HG03159 (cell line): Measurements from ENCODE around the gene MASP1.
"Not testable (repeated sequence)": the region's sequence is repeated elsewhere in the genome, so short reads cannot be mapped to it uniquely, and the experiment has no call there.

Experiments
- ATAC-seq: cut with Tn5 transposase; IDR thresholded peaks from one replicate; pipeline ENCODE4 v1.9.1; 2021; ENCODE audit warnings: mild to moderate bottlenecking, moderate library complexity; ENCODE audit not compliant: unreplicated experiment

Gene MASP1

DNA sequence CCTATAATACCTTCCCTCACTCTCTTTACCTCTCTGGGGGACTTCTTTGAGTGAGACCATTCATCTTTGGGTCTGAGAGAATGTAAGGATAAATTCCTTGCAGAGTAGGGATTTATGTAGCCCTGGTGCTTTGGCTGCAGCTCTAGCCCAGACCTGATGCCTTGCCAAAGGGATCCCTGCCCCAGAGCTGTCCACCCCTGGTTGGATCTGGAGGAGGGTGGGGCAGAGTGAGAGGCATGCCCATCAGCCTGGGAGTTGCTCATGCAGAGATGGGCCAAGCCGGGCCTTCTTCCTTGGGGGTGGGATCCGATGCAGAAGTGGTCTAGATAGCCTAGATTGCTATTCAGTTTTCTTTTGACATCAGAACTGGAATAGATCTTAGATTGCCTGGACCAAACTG lies 62.8 kb downstream of the MASP1 start:
- ATAC-seq, result no peak

GRCh38 chr3:187227658-187228258 lies 63.8 kb downstream of the MASP1 start:
- no peak for ATAC-seq

DNA sequence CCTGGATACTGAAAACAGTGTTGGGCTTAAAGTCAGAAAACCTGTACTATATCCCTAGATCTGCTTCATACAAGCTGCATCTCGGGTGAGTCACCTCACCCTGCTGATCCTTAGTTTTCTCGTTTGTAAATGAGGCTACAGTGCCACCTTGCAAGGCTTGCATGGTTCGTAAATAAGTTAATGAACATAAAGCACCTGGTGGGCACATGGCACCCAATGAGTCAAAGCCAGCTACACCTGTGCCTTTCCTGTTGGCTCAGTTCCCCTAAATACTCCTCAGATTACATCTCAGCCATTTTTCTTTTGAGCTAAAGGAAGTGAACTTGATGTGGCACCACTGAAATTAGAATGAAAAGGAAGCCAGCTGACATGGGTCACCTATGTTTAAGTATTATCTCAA lies 67.7 kb downstream of the MASP1 start:
- no peak for ATAC-seq

GRCh38 chr3:187222801-187223200 lies 68.7 kb downstream of the MASP1 start:
- no peak for ATAC-seq

DNA sequence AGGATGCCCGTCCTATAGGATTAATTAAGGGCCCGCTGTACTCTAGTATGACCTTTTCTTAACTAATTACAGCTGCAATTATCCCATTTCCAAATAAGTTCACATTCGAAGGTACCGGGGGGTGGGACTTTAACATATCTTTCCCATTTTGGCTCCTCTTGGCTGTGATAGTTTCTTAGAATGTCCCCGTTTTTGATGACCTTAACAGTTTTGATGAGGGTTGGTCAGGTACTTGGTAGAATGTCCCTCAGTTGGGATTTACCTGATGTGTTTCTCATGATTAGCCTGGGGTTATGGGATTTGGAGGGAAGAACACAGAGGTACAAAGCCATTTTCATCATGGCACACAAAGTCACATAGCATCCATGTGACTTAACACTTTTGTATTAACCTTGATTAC lies 76.1 kb downstream of the MASP1 start:
- ATAC-seq, result no peak

DNA sequence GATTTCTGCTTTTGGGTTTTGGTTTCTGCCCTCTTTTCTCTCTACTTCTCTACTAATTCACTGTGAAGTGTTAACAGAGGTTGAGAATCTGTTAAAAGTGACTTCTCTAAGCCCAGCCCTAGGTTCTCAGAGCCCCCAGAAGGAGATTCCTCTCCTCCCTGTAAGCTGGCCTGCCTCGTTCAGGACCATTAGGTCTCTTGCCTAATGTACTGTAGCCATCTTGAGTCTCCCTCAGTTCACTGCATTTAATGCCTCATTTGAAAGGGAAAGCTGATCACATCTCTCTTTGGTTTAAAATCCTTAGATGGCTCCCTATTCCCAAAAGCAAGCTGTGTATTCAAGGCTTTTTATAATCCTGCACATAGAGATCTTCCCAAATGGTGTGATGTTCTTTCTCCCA lies 77.9 kb downstream of the MASP1 start:
- ATAC-seq, result no peak

DNA sequence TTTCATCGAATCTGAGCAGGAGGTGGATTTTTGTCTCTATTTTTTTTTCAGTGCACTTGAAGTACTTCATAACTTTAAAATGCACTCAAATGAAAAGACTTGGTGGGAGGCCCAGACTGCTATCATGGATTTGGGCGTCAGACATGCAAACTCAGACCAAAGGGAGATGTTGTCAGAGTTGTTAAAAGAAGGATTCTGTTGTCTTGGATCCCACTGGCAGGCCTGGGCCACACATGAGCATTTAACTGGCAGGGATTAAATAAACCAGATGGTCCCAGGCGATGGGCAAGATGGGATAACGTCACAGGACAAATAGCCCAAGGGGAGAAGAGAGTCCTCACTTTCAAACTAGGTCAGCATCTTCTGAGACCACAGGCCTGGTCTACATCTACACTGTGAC lies 78.8 kb downstream of the MASP1 start:
- ATAC-seq, result no peak

DNA sequence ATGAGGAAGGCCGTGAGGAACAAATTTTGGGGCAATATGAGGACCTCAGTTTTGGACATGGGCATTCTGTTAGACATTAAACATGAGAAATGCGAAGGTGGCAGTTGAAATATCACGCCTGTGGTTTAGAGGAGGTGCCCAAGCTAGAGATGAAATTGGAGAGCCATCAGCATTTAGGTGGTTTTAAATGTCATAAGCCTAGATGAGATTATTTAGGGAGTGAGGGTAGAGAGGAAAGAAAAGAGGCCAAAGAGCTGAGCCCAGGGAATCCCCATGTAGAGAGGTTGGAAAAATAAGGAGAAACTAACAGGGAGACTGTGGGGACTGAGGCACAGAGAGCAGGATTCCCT lies 79.4 kb downstream of the MASP1 start:
- no peak for ATAC-seq

DNA sequence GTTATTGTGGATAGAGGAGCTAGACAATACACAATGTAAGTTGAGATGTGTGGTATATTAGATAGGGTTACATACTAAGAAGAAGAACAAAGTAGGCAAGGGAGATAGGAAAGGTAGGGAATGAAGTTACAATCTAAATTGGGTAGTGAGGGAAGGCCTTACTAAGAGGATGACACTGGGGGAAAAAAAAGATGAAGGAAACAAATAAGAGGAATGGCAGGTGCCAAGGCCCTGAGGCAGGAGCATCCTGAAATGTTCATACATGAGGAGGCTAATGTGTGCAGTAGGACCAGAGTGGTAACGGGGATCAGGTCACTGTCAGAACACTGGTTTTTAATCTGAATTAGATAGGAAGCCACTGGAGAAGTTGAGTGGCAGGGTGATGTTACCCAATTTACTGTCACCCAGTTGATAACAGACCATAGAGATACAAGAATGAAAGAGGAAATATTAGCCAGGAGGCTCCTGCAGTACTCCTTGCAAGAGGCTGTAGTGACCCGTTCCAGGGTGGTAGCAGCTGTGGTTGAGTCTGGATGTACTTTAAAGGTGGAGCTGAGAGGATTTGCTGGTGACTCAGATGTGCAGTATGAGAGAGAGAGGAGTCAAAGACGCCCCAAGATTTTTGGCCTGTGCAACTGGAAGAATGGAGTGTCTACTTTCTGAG lies 79.9 kb downstream of the MASP1 start:
- ATAC-seq, result no peak

DNA sequence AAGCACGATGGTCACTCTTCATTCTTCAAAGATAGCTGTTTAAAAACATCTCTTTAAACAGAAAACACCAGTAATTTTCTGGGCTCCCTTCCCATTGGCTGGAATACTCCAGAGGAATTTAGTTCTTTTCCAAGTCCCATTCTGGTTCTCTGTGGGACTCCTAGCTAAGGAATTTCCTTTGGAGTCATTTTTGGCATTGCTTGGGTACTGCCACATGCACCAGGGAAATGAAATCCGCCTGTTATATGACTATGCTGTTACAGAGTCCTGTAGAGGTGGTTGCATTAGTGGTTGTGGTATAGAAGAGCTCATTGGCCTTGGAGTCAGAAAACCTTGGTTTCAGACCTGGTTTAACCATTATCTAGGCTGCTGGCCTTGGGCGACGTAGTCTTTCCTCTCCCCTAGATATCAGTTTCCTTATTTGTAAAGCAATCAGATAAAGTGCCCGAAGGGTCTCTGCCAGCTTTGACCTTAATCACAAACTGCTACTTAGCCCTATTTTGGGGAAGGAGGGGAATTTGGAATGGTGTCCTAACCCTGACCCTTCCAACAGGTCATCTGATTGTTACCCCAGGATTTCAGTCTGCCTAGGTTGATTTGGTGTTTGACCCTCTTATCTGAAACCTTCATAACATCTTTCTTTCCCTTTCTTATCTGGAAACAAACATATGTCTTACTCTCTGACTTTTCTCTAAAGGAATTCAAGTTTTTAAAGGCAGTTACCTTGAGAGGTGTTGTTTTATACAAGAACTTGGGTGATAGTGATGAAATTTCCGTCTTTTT lies 80.8 kb downstream of the MASP1 start:
- peak; percentile 91 for ATAC-seq

DNA sequence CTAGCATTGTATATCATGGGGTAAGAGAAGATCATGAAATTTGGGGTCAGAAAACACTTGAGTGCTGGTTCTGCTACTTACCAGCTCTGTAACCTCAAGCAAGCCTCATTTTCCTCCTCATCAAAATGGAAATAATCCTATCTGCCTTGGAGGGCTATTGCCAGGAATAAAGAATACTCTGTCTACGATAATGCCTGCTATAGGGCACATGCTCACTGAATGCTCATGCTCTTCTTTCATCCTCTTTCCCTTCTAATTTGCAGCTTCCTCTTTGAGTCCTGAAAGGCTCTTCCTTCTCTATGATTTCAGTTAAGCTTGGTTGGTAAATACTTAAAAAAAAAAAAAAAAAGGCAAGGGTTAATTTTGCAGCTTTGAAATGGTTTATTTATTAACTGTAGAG lies 81.4 kb downstream of the MASP1 start:
- no peak for ATAC-seq

DNA sequence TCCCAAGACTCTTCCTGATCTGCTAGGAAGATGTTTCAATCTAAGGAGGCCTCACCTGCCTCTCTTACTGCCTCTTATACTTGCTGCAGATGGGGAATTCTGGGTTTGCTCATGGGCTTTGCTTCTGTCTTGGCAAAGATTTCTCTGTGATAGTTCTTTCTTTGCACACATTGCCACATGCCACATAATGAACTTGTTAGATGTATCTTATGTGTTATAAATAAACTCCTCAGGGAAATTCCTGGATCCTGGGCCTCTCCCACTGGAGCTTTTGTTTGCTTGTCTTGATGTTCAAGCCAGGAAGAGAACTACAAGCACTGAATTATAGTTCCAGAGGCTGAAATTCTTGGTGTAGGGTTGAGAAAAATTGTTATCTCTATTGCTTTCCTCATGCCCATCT lies 82.0 kb downstream of the MASP1 start:
- ATAC-seq, result no peak

- no peak for ATAC-seq
Observed at GRCh38 chr3:187208159-187208558, 83.4 kb downstream of the MASP1 start.

DNA sequence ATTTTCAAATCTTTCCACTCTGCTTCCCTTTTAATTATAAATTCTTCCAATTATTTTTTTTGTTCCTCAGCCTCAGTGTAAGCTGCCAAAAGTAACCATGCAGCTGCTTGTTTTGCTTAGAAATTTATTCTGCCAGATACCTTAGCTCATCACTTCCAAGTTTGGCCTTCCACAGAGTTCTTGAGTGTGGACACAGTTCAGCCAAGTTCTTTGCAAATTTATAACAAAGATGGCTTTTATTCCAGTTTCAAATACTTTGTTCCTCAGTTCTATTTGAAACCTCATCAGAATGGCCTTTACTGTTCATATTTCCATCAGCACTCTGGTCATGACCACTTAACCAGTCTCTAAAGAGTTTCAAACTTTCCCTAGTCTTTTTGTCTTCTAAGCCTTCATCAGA lies 83.9 kb downstream of the MASP1 start:
- ATAC-seq, result no peak

DNA sequence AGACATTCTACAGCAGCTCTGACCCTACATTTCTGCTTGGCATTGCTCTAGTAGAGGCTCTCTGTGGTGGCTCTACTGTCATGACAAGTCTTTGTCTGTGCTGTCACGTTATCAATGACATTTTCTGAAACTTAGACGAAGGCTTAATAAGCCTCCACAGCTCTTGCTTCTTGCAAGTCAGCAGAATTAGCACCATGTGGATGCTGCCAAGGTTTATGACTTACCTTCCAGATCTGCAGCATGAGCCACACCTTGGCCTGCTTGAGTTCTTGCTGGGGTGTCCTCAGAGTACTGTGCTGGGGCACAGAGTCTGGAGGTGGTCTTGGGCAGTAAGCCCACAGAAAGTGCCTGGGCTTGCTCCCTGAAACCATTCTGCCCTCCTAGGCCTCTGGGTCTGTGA lies 84.5 kb downstream of the MASP1 start:
- no peak for ATAC-seq

DNA sequence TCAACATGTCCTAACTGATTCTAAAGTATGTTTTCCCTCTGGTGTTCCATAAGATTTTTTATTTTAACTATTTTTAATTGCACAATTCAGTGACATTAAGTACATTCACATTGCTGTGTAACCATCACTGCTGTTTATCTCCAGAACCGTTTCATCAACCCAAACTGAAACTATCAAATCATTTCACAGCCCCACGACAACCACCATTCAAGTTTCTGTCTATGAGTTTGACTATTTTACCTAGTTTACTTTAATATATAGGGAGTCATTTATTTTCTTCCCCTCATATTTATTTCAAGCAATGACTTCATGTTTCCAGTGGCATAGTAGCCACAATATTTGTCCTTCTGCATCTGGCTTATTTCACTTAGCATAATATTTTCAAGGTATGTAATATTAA lies 85.9 kb downstream of the MASP1 start:
- ATAC-seq, result no peak

GRCh38 chr3:187199463-187200050 lies 92.0 kb downstream of the MASP1 start:
- not testable (repeated sequence) for ATAC-seq

GRCh38 chr3:187198490-187198889 lies 93.0 kb downstream of the MASP1 start:
- no peak for ATAC-seq

- no peak for ATAC-seq
Observed at GRCh38 chr3:187197335-187197649, 94.2 kb downstream of the MASP1 start, which contains the start of gene RTP1. Gene RTP1 (plus strand): TSS chr3:187197486. CDS start chr3:187197516, 30 bp downstream.

GRCh38 chr3:187196573-187197334 lies 94.8 kb downstream of the MASP1 start:
- ATAC-seq, result no peak

GRCh38 chr3:187193181-187193580 lies 98.4 kb downstream of the MASP1 start:
- no peak for ATAC-seq
